NT2/D1 (cell line): ENCODE data around the gene WNK4.

Source experiments
- DNase-seq: peaks from one replicate; pipeline ENCODE4 v3.0.0-alpha.2; 2011; ENCODE audit warnings: low read depth, low spot score
- H3K27me3 ChIP-seq: 2 replicates; pipeline ENCODE4 v1.6.0; 2011; ENCODE audit warnings: mild to moderate bottlenecking; ENCODE audit not compliant: insufficient read length, insufficient read depth
- H3K36me3 ChIP-seq: 2 replicates; pipeline ENCODE4 v1.6.1; 2011; ENCODE audit warnings: mild to moderate bottlenecking, low read length, mixed read lengths; ENCODE audit not compliant: insufficient read depth, insufficient read length
- H3K4me1 ChIP-seq: 2 replicates; pipeline ENCODE4 v1.5.1; 2011; ENCODE audit not compliant: insufficient read depth, insufficient read length
- H3K4me3 ChIP-seq: 2 replicates; pipeline ENCODE4 v1.5.1; 2011; ENCODE audit warnings: low read depth; ENCODE audit not compliant: insufficient read length
- H3K9ac ChIP-seq: 2 replicates; pipeline ENCODE4 v1.6.0; 2011; ENCODE audit warnings: low read depth; ENCODE audit not compliant: insufficient read length
- H3K9me3 ChIP-seq: 2 replicates; pipeline ENCODE4 v1.5.1; 2011; ENCODE audit warnings: mild to moderate bottlenecking, low read length; ENCODE audit not compliant: insufficient read depth
- SUZ12 ChIP-seq: IDR thresholded peaks from 2 replicates; pipeline ENCODE4 v1.6.1; 2011; ENCODE audit not compliant: insufficient read length, insufficient read depth; ENCODE audit errors: extremely low read depth
- YY1 ChIP-seq: IDR thresholded peaks from 2 replicates; pipeline ENCODE4 v1.6.1; 2011; ENCODE audit not compliant: insufficient read length, insufficient read depth
- ZNF274 ChIP-seq: IDR thresholded peaks from 2 replicates; pipeline ENCODE4 v1.6.1; 2011; ENCODE audit warnings: mild to moderate bottlenecking, low read depth, low read length

Gene WNK4

GRCh38 chr17:42781639-42782165, 1.3 kb downstream of the WNK4 start:
- peaks cover 57% of the 10 kb centered on the region for H3K36me3 ChIP-seq

GRCh38 chr17:42782166-42783061, 2.0 kb downstream of the WNK4 start:
- no peak for DNase-seq
- Histone ChIP-seq H3K9ac (peak overlapping the region; percentile 87), H3K4me3 (no peak overlapping the region), H3K9me3 (no peaks in the 10 kb centered on the region), H3K27me3 (peaks cover 13% of the 10 kb centered on the region), H3K4me1 (peaks cover 20% of the 10 kb centered on the region), H3K36me3 (peaks cover 57% of the 10 kb centered on the region)
- TF ChIP-seq YY1 = no peak
- no peak for TF ChIP-seq ZNF274
- TF ChIP-seq SUZ12 = no peak

More at GRCh38 chr17:42781639-42782165, 1.3 kb downstream of the WNK4 start:
- TF ChIP-seq SUZ12 (no peak), ZNF274 (no peak), YY1 (no peak)
- no peak for DNase-seq
- H3K9ac ChIP-seq = peak overlapping the region; percentile 87
- peak overlapping the region; percentile 56 for H3K4me3 ChIP-seq
- peaks cover 13% of the 10 kb centered on the region for H3K27me3 ChIP-seq
- H3K4me1 ChIP-seq = peaks cover 20% of the 10 kb centered on the region
- no peaks in the 10 kb centered on the region for H3K9me3 ChIP-seq

- Histone ChIP-seq H3K36me3 (peaks cover 57% of the 10 kb centered on the region), H3K4me3 (no peak overlapping the region), H3K4me1 (peaks cover 20% of the 10 kb centered on the region), H3K9me3 (no peaks in the 10 kb centered on the region), H3K9ac (no peak overlapping the region), H3K27me3 (peaks cover 13% of the 10 kb centered on the region)
- no peak for DNase-seq
- TF ChIP-seq YY1 = no peak
- no peak for TF ChIP-seq SUZ12
- no peak for TF ChIP-seq ZNF274
Measured at GRCh38 chr17:42783062-42783790, 2.8 kb downstream of the WNK4 start.

GRCh38 chr17:42783791-42784138, 3.4 kb downstream of the WNK4 start:
- Histone ChIP-seq H3K4me1 (peaks cover 17% of the 10 kb centered on the region), H3K9me3 (no peaks in the 10 kb centered on the region), H3K9ac (no peak overlapping the region), H3K27me3 (peaks cover 13% of the 10 kb centered on the region), H3K4me3 (no peak overlapping the region), H3K36me3 (peaks cover 57% of the 10 kb centered on the region)
- TF ChIP-seq YY1 = no peak
- no peak for DNase-seq

GRCh38 chr17:42784409-42784808, 4.0 kb downstream of the WNK4 start:
- Histone ChIP-seq H3K9ac (no peak overlapping the region), H3K36me3 (peaks cover 54% of the 10 kb centered on the region), H3K4me1 (peaks cover 17% of the 10 kb centered on the region), H3K4me3 (no peak overlapping the region), H3K9me3 (no peaks in the 10 kb centered on the region), H3K27me3 (peaks cover 13% of the 10 kb centered on the region)
- no peak for DNase-seq
- TF ChIP-seq SUZ12 (no peak), ZNF274 (no peak), YY1 (no peak)

GRCh38 chr17:42784811-42785592, 4.6 kb downstream of the WNK4 start:
- Histone ChIP-seq H3K9me3 (no peaks in the 10 kb centered on the region), H3K27me3 (peaks cover 13% of the 10 kb centered on the region), H3K36me3 (peaks cover 51% of the 10 kb centered on the region), H3K9ac (no peak overlapping the region), H3K4me1 (peaks cover 15% of the 10 kb centered on the region), H3K4me3 (no peak overlapping the region)
- no peak for DNase-seq
- TF ChIP-seq SUZ12 = no peak
- TF ChIP-seq ZNF274 = no peak
- TF ChIP-seq YY1 = no peak
